ENCODE data around the gene ZNF611.
"Not testable (repeated sequence)": the region's sequence is repeated elsewhere in the genome, so short reads cannot be mapped to it uniquely, and the experiment has no call there.

The ZNF611 gene

GRCh38 chr19:52734893-52735661 is at the start of gene ZNF611:
TSS of gene ZNF611 (minus strand) at chr19:52735044. CDS start at chr19:52715894, 19,150 bp downstream.
- DNase-seq (ENCODE audit: low read depth) = peak; percentile 66
- TF ChIP-seq, protein P1, sequence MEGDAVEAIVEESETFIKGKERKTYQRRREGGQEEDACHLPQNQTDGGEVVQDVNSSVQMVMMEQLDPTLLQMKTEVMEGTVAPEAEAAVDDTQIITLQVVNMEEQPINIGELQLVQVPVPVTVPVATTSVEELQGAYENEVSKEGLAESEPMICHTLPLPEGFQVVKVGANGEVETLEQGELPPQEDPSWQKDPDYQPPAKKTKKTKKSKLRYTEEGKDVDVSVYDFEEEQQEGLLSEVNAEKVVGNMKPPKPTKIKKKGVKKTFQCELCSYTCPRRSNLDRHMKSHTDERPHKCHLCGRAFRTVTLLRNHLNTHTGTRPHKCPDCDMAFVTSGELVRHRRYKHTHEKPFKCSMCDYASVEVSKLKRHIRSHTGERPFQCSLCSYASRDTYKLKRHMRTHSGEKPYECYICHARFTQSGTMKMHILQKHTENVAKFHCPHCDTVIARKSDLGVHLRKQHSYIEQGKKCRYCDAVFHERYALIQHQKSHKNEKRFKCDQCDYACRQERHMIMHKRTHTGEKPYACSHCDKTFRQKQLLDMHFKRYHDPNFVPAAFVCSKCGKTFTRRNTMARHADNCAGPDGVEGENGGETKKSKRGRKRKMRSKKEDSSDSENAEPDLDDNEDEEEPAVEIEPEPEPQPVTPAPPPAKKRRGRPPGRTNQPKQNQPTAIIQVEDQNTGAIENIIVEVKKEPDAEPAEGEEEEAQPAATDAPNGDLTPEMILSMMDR (conservative IDR thresholded peaks at IDR 0.05; ENCODE audit: low read depth, low read length) = peak; percentile 67
- peak within 1 kb of the TSS; percentile 94 for H3K4me3 ChIP-seq (ENCODE audit: low read length)

- not testable (repeated sequence) for H3K4me3 ChIP-seq (ENCODE audit: low read length); DNase-seq (ENCODE audit: low read depth)
Measured at GRCh38 chr19:52782864-52783263, 48.0 kb upstream of the ZNF611 start.

GRCh38 chr19:52778811-52779210 is 44.0 kb upstream of the ZNF611 start:
- H3K4me3 ChIP-seq (ENCODE audit: low read length) = no peak overlapping the region
- DNase-seq (ENCODE audit: low read depth) = no peak
- TF ChIP-seq, protein P1 (conservative IDR thresholded peaks at IDR 0.05; ENCODE audit: low read depth, low read length) = no peak

- H3K4me3 ChIP-seq (ENCODE audit: low read length); DNase-seq (ENCODE audit: low read depth): not testable (repeated sequence)
Measured at GRCh38 chr19:52756447-52756846, 21.6 kb upstream of the ZNF611 start.

GRCh38 chr19:52749780-52750179 is 14.9 kb upstream of the ZNF611 start:
- TF ChIP-seq, protein P1 (conservative IDR thresholded peaks at IDR 0.05; ENCODE audit: low read depth, low read length) = no peak
- H3K4me3 ChIP-seq (ENCODE audit: low read length) = no peak overlapping the region

GRCh38 chr19:52748336-52748950 is 13.6 kb upstream of the ZNF611 start:
- TF ChIP-seq, protein P1 (conservative IDR thresholded peaks at IDR 0.05; ENCODE audit: low read depth, low read length) = peak; percentile 12
- no peak for DNase-seq (ENCODE audit: low read depth)
- H3K4me3 ChIP-seq (ENCODE audit: low read length) = no peak overlapping the region

More at GRCh38 chr19:52749780-52750179, 14.9 kb upstream of the ZNF611 start:
- DNase-seq (ENCODE audit: low read depth) = no peak

- DNase-seq (ENCODE audit: low read depth); H3K4me3 ChIP-seq (ENCODE audit: low read length): not testable (repeated sequence)
Measured at GRCh38 chr19:52745919-52746318, 11.1 kb upstream of the ZNF611 start.

DNA sequence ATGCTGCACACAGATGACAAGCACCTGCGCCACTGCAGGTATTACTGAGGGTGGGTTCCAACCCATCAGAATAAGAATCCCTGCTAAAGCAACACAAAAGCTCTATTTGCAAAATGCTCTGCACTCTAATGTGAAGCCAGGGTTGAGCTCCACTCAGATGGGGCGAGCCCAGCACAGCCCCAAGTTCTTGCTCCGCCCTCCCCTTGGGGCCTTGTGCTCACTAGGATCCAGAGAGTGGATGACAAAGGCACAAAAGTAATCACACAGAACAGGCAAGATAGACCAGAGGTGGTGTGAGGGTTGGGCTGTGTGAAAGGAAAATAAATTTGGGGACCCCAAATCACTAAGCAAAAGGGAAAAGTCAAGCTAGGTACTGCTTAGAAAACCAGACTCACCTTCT is 8.2 kb upstream of the ZNF611 start:
- no peak for DNase-seq (ENCODE audit: low read depth)
- TF ChIP-seq, protein P1 (conservative IDR thresholded peaks at IDR 0.05; ENCODE audit: low read depth, low read length) = no peak

More for the DNA sequence above, 8.2 kb upstream of the ZNF611 start:
- H3K4me3 ChIP-seq (ENCODE audit: low read length) = no peak overlapping the region
